Esophagus (tissue), 2 donors: ENCODE measurements around the gene VDAC1. TPM values are rescaled to one million over a fixed set of nuclear protein-coding genes. Genes with fewer than 3 reads are reported as not detected.
"Not testable (repeated sequence)": the region's sequence is repeated elsewhere in the genome, so short reads cannot be mapped to it uniquely, and the experiment has no call there.

Experiments used
- H3K27ac ChIP-seq, 2 donors: one replicate each; pipeline ENCODE4 v1.5.1; 2013; ENCODE audit warnings: low read depth in 2 of 2, mild to moderate bottlenecking in 2 of 2, inconsistent platforms in 1 of 2, low read length in 1 of 2, moderate library complexity in 1 of 2
- H3K27me3 ChIP-seq, 2 donors: one replicate each; pipeline ENCODE4 v1.6.1; 2013; ENCODE audit warnings: low read length in 2 of 2, control low read depth in 1 of 2, mild to moderate bottlenecking in 1 of 2; ENCODE audit not compliant: insufficient read depth in 2 of 2, control insufficient read depth in 1 of 2
- H3K36me3 ChIP-seq, 2 donors: one replicate each; pipeline ENCODE4 v1.6.1; 2013; ENCODE audit warnings: low read length in 1 of 2; ENCODE audit not compliant: control insufficient read depth in 2 of 2, insufficient read depth in 2 of 2
- H3K4me1 ChIP-seq, 2 donors: one replicate each; pipeline ENCODE4 v1.6.1; 2013; ENCODE audit warnings: low read length in 1 of 2; ENCODE audit not compliant: control insufficient read depth in 2 of 2, insufficient read depth in 2 of 2
- H3K4me3 ChIP-seq, 2 donors: one replicate each; pipeline ENCODE4 v1.5.1; 2013; ENCODE audit warnings: low read length in 2 of 2, mild to moderate bottlenecking in 2 of 2, low read depth in 1 of 2, moderate library complexity in 1 of 2
- H3K9me3 ChIP-seq, 2 donors: one replicate each; pipeline ENCODE4 v1.6.1; 2013; ENCODE audit warnings: mild to moderate bottlenecking in 2 of 2, low read depth in 1 of 2, low read length in 1 of 2, moderate library complexity in 1 of 2; ENCODE audit not compliant: control insufficient read depth in 2 of 2, insufficient read depth in 1 of 2
- WGBS, 2 donors: extraction: QIAGEN DNeasy Blood & Tissue Kit; methylation state at CpG; one replicate each; pipeline ENCODE4 v1.1.7; 2013; 5-methylcytosine and 5-hydroxymethylcytosine counted together
- polyA plus RNA-seq, 2 donors: library from polyadenylated mRNA; stranded (reverse); fragments of 200-250 nt; gene quantifications; one replicate each; pipeline ENCODE4 v1.2.3, GENCODE V29; 2013
- donor health status: healthy with polysubstance abuse.
- donor health status: Bipolar disorder and iron deficiency.

Gene VDAC1
- polyA plus RNA-seq, 2 donors: 154 to 167 TPM

DNA sequence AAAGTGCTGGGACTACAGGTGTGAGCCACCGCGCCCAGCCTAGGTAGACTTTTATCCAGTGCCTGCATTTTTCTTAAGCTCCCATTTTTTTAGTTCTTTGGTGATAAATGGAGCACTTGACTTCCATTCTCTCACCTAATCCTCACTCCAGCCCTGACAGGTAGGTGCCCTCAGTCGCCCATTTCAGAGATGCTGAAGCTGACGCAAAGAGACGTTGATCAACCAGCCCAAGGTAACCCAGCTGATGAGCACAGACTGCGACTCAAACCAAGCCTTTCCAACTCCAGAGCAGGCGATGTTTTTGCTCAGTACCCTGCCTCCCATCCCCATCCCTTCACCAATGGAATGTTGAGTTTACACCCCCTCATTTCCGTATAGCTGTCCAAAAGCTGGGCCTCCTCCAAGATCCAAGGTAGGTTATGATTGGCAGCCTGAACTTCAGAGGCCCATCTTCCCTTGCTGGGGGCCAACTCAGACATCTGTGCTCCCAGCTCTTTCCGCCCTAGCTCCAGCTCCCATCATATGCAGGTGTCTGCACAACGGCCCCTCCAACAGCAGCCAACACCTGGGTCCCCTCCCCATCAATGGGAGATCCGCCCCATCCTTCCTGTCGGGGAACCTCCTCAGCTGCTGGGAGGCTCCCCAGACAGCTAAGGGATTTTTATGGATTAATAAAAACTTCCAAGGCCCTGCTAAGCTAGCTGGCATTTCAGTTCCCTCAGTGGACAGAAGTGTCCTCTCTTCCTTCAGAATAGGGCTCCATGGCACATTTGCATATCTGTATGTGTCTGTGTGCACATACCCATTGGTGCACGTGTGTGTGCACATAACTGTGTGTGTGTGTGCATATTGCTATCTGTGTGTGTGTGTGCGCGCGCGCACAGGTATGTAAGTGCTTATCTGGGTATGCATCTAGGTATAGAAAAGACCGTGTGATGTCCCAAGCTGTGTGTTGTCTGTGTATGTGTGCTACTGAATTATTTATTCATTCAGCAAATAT lies 39.3 kb upstream of the VDAC1 start:
- H3K36me3 ChIP-seq: no peaks in the 10 kb centered on the region
- H3K9me3 ChIP-seq: no peaks in the 10 kb centered on the region
- H3K4me3 ChIP-seq: no peak overlapping the region
- H3K4me1 ChIP-seq: peaks cover 0 to 3% of the 10 kb centered on the region in 2 donors
- no peaks in the 10 kb centered on the region for H3K27me3 ChIP-seq
- whole genome bisulfite sequencing, 2 donors: 86 to 88% methylated on average over 18 of the region's 18 CpGs
- H3K27ac ChIP-seq: no peak overlapping the region

DNA sequence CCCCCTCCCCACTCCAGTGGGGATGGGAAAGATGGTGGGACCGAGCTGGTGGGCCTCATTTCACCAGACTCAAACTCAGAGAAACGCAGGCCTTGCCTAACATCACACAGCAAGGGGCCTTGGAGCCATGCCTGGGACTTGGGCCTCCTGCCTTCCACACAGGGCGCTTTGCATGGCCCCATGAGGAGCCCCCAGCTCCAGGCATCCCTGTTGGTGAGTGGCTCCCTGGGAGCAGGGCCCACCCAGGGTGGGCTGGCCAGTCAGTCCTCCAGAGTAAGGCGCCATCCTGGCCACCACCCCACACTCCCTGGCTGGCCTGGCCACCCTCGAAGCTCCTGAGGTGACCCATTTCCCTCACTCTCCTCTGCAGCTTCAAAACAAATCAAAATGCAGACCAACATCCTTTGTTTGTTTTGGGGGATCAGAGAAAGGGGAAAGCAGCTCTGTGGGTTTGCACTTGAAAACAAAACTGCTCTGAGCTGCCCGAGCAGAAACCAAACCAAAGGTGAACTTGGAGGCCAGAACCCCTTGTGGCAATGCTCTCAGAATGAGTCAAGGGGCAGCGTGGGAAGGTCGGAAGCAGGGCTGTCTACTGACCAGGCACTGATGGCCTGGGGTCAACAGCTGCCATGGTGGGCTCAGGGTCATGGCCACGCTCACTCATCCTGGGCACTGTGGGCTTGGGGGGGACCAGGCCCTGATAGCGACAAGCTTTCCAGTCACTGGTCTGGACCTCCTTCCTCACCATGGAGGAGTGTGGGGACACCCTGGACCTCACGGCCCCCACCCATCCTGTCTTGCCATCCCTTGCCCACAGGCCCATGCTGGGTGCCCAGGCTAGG lies 37.0 kb upstream of the VDAC1 start:
- Histone ChIP-seq H3K27me3 (no peaks in the 10 kb centered on the region), H3K9me3 (no peaks in the 10 kb centered on the region), H3K4me1 (peaks cover 0 to 3% of the 10 kb centered on the region in 2 donors), H3K36me3 (no peaks in the 10 kb centered on the region), H3K27ac (no peak overlapping the region), H3K4me3 (no peak overlapping the region)
- 84 to 88% methylated on average over 11 of the region's 11 CpGs for WGBS, 2 donors

DNA sequence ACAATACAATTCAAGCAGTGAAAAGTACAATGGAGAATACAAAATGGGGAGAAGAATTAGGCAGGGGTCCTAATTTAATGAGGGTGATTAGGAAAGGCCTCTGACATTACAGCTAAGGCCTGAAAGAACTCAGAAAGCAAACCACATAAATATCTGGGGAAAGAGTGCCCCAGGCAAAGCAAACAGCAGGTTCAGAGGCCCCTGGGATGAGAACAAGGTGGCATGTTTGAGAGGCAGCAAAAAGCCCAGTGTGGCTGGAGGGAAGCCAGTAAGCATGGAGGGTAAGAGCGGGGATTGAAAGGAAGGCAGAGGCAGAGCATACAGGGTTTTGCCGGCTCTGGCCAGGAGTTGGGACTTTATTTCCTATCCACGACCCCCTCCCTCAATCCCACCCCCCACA lies 33.4 kb upstream of the VDAC1 start:
- no peak overlapping the region for H3K4me3 ChIP-seq
- no peaks in the 10 kb centered on the region for H3K9me3 ChIP-seq
- no peaks in the 10 kb centered on the region for H3K27me3 ChIP-seq
- WGBS, 2 donors: 63 to 69% methylated on average over 3 of the region's 3 CpGs
- no peak overlapping the region for H3K27ac ChIP-seq
- H3K36me3 ChIP-seq: no peaks in the 10 kb centered on the region
- H3K4me1 ChIP-seq: peaks cover 0 to 3% of the 10 kb centered on the region in 2 donors

DNA sequence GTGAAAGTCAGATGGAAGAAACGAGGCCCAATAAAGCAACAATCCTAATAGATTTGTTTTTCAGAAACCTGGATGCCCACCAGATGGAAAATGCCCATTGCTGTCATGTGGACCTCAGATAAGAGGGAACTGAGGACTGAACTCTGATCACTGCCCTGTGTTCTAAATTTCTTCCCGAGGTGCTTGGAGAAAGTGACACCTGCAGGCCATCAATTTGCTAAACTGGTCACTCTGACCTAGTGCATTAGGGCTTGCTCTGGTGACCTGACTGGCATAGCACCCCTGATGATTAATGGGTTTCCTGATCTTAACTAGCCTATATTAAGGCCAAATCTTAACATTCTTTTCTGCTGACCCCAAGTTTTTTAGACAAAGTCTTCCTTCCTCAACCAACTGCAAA lies 32.4 kb upstream of the VDAC1 start:
- Histone ChIP-seq H3K27me3 (no peaks in the 10 kb centered on the region), H3K4me3 (no peak overlapping the region), H3K36me3 (no peaks in the 10 kb centered on the region), H3K9me3 (no peaks in the 10 kb centered on the region), H3K4me1 (peaks cover 0 to 3% of the 10 kb centered on the region in 2 donors), H3K27ac (no peak overlapping the region)
- WGBS, 2 donors: 46 to 59% methylated on average over 2 of the region's 2 CpGs

DNA sequence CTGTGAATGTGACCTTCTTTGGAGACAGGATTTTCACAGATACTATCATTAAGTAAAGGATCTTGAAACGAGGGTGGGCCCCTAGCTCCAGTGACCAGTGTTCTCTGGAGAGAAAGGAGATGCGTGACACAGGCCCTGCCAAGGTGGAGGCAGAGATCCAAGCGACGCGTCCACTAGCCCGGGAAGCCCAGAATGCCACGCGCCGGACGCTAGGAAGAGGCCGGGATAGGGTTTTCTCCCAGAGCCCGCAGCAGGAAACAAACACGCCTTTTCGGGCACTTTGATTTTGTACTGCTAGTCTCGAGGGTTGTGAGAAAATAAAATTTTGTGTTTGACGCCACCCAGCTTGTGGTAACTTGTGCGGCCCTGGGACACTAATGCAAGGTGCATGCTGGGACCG lies 29.6 kb upstream of the VDAC1 start:
- no peak overlapping the region for H3K4me3 ChIP-seq
- 89 to 92% methylated on average over 18 of the region's 18 CpGs for WGBS, 2 donors
- no peaks in the 10 kb centered on the region for H3K9me3 ChIP-seq
- H3K36me3 ChIP-seq: no peaks in the 10 kb centered on the region
- H3K27ac ChIP-seq: no peak overlapping the region
- no peaks in the 10 kb centered on the region for H3K27me3 ChIP-seq
- no peaks in the 10 kb centered on the region for H3K4me1 ChIP-seq

DNA sequence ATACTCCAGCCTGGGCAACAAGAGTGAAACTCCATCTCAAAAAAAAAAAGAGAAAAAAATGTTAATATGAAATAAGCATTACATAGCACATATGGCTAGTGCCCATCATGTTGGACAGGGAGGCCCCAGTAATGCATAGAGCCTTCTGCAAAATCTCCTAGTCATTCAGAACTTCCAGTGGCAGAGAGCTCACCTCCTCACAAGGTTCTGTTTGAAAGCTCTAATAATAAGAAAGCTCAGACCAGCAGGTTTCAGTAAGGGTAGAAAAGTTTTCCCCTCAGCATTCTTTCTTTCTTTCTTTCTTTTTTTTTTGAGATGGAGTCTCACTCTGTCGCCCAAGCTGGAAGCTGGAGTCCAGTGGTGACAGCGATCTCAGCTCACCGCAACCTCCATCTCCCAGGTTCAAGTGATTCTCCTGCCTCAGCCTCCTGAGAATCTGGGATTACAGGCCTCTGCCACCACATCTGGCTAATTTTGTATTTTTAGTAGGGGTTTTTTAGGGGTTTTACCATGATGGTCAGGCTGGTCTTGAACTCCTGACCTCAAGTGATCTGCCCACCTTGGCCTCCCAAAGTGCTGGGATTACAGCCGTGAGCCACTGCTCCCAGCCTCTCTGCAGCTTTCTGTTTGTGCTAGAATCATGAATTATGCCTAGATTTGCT lies 25.7 kb upstream of the VDAC1 start:
- H3K4me1 ChIP-seq, H3K27me3 ChIP-seq, H3K27ac ChIP-seq, H3K36me3 ChIP-seq, H3K9me3 ChIP-seq, H3K4me3 ChIP-seq: not testable (repeated sequence)
- WGBS, 2 donors: 94 to 97% methylated on average over 4 of the region's 4 CpGs

DNA sequence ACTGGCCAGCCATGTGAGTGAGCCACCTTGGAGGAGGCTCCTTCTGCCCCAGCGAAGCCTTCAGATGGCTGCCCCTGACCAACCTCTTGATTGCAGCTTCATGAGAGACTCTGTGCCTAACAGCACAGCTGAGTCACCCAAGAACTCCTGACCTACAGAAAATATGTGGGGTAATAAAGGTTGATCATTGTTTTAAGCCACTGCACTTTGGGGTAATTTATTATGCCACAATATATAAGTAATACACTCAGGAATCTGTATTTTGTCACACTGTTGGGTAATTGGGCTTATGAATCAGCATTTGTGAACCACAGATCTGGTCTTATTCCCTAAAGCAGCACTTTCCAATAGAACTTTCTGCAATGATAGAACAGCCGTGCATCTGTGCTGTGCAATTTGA lies 24.4 kb upstream of the VDAC1 start:
- Histone ChIP-seq H3K9me3 (no peaks in the 10 kb centered on the region), H3K36me3 (no peaks in the 10 kb centered on the region), H3K4me3 (no peak overlapping the region), H3K27me3 (no peaks in the 10 kb centered on the region), H3K27ac (no peak overlapping the region), H3K4me1 (peaks cover 2% of the 10 kb centered on the region in 2 donors)
- 87 to 91% methylated on average over 2 of the region's 2 CpGs for WGBS, 2 donors

DNA sequence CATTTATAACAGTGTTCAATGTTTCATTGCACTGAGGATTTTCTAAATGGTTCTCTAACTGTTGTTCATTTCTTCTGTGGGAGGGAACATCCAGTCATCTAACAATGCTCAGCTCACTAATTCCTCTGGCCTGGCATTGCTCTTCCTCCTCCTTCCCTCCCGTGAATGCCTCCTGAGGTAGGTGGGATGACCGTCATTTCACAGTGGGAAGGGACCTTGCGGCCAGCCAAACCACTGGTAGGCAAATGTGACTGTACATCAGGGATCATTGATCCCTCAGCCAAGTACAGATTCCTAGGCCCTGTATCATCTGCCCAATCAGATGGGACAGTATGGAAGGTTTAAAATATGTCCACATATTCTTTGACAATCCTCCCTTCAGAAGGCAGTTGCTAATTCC lies 23.7 kb upstream of the VDAC1 start:
- Histone ChIP-seq H3K4me3 (no peak overlapping the region), H3K27ac (no peak overlapping the region), H3K36me3 (no peaks in the 10 kb centered on the region), H3K9me3 (no peaks in the 10 kb centered on the region), H3K4me1 (peaks cover 2% of the 10 kb centered on the region in 2 donors), H3K27me3 (no peaks in the 10 kb centered on the region)
- WGBS, 2 donors: 95 to 98% methylated on average over 3 of the region's 3 CpGs

DNA sequence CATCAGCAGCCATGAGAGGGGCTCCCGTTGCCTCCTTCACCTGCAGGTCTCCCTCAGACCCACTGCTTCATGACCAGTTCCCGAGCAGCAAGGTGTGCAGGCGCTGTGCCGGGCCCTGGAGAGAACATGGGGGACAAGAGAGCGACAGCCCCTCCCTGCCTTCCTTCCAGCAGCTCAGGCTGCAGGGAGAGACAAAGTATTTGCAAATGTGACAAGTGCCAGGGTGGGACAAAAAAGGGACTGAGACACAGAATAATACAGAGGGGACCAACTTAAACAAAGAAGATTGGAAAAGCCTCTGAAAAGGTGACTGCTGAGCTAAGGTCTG lies 22.5 kb upstream of the VDAC1 start:
- H3K4me3 ChIP-seq: no peak overlapping the region
- no peak overlapping the region for H3K27ac ChIP-seq
- 89% methylated on average over 5 of the region's 5 CpGs for WGBS, 2 donors

More for the DNA sequence above, 22.5 kb upstream of the VDAC1 start:
- Histone ChIP-seq H3K36me3 (no peaks in the 10 kb centered on the region), H3K4me1 (peaks cover 2% of the 10 kb centered on the region in 2 donors), H3K9me3 (no peaks in the 10 kb centered on the region), H3K27me3 (no peaks in the 10 kb centered on the region)
